H1 (cell line): ENCODE results near the gene CD47. TPM values are rescaled to one million over a fixed set of nuclear protein-coding genes. Genes with fewer than 3 reads are reported as not detected.

Experiments
- CHD1 ChIP-seq: IDR thresholded peaks from 2 replicates; pipeline ENCODE4 v1.6.1; 2012; ENCODE audit warnings: low read depth, low read length, improper control_type of control experiment
- SP2 ChIP-seq: IDR thresholded peaks from 2 replicates; pipeline ENCODE4 v1.6.1; 2012; ENCODE audit warnings: mild to moderate bottlenecking, low read length, inconsistent platforms
- polyA plus RNA-seq, 7 experiments: library from polyadenylated mRNA; depleted of rRNA in 3 of 7; stranded (reverse) in 5 of 7; unstranded in 2 of 7; fragments of >200 nt in 5 of 7; fragments of 200-250 nt in 2 of 7; gene quantifications; 1 replicate in 5 of 7; 2 replicates in 1 of 7; 4 replicates in 1 of 7; pipeline versions ENCODE4 v1.2.1 to v1.2.3, GENCODE V29; 2011 to 2013; ENCODE audit warnings: missing spikeins in 2 of 7, mixed read lengths in 2 of 7
- total RNA-seq: library from RNA; stranded (reverse); fragmentation: NEBNext Ultra II Directional; extraction: Animal tissue kit (Norgen Biotek cat#: 25700); gene quantifications from 2 replicates; pipeline ENCODE4 v1.2.1, GENCODE V29; 2021

CD47 gene
- total and polyA plus RNA-seq, 2 of the 8 experiments (the other 6 are each of a cell fraction or from before 2014, with no cell fraction given): 14.4 to 19.3 TPM

DNA sequence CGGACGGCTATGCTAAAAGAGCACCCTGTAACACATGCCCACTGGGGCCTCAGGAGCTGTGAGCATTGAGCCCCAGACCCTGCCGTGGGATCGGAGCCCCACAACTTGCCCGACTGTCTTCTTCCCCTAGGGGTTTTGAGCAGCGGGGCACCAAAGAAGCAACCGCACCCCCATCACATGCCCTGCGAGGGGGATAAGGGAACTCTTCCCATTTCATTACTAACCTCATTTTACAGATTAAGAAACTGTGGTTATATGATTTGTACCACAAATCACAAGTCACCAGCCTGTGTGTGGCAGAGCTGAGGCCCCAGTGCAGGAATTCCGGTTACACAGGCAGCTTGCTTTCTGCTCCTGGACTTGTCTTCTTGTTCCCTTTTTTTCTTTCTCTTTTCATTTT lies 86.2 kb downstream of the CD47 start (continued):
- TF ChIP-seq SP2 (no peak), CHD1 (no peak)
- TF ChIP-seq, all 59 proteins: peak for 0
